Breast epithelium (tissue), 3 donors: ENCODE data around the gene LRRC4C.

Experiments used
- CTCF ChIP-seq, 3 donors: fragments of 450-650 bp; IDR thresholded peaks; one replicate each; pipeline ENCODE4 v1.5.1; 2016 to 2017; ENCODE audit warnings: antibody characterized with exemption in 3 of 3, mild to moderate bottlenecking in 3 of 3, moderate library complexity in 3 of 3
- POLR2A ChIP-seq: fragments of 450-650 bp; IDR thresholded peaks from one replicate; pipeline ENCODE4 v1.6.1; 2016; ENCODE audit warnings: antibody characterized with exemption, mild to moderate bottlenecking, moderate library complexity

- no peak for TF ChIP-seq POLR2A
- no peak for TF ChIP-seq CTCF (IDR thresholded peaks at IDR 0.05)
Measured at GRCh38 chr11:40597546-40598113, 861.8 kb downstream of the LRRC4C start.
